Left renal pelvis (tissue), 4 donors: ENCODE data around the gene ASCC3. TPM values are rescaled to one million over a fixed set of nuclear protein-coding genes. Genes with fewer than 3 reads are reported as not detected.

Source experiments
- DNase-seq, 4 donors: peaks; one replicate each; pipeline ENCODE4 v3.0.0-alpha.2; 2013; ENCODE audit warnings: low read depth in 4 of 4, low spot score in 3 of 4
- polyA plus RNA-seq, 4 donors: library from polyadenylated mRNA; unstranded; fragments of 120-200 nt; gene quantifications; one replicate each; pipeline ENCODE4 v1.2.1, GENCODE V29; 2013; ENCODE audit not compliant: insufficient read length in 4 of 4

The ASCC3 gene
- polyA plus RNA-seq, 4 donors = 21.1 to 27.4 (median 24.1) TPM

DNA sequence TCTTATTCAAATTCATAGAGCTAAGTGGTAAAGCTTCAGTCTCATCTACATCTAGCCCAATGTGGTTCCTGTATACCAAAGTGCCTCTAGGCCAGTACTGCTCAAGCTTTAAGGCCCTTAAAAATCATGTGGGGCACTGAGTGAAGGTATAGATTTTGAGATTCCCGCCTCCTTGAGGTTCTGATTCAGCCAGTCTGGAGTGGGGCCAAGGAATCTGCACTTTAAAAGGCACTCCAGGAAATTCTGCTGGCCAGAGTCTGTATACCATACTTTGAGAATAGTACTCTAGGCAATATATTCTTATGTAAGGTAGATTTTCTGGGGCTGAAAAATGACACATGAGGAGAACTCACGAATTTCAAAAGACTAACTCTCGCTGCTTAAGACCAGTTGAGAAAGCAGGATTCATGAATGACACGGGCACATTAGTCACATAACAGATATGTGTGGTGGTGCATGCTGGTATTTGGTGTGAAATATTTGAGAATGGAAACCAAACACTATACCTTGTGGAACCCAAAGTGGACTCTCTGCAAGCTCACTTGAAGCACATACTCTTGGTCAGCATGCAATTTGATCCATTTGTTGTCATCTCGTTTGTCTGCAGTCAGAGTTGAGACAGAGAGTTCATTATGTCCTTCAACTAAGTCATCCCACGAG lies 368.8 kb downstream of the ASCC3 start:
- no peak for DNase-seq

DNA sequence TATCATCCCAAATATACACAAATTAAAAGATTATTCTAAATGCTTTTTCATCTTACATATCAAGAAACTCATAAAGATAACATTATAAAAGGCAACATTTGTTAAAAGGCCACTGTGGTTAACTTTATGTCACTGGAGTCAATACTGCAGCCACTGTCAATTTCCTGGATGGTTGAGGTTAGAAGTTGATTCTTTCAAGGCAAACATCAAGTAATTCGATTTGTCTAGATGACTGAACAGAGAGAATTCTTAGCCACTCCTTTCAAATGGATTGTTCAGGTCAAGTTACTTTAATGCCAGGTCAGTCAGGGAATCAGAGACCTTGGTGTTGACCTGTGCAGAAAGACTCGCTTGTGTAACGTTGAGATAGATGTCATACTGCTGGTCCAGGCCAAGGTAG lies 372.0 kb downstream of the ASCC3 start:
- DNase-seq = no peak

DNA sequence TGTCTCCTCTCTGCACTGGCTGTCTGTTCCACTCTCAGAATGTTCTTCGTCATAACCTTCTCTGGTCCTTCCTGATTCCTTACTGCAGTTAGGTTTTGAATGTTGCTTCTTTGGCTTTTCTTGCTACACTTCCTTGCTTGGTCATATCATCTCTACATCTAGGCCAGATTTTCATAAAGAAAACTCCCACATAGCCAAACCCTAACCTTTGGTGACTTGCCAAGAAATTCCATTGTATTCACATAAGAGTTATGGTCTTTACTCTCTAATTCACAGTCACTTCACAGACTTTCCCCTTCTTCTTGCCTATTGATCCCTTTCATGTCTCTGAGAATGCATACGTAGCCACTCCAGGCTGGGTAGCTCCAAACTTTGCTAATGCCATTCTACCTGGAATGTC lies 374.5 kb downstream of the ASCC3 start:
- DNase-seq = no peak

DNA sequence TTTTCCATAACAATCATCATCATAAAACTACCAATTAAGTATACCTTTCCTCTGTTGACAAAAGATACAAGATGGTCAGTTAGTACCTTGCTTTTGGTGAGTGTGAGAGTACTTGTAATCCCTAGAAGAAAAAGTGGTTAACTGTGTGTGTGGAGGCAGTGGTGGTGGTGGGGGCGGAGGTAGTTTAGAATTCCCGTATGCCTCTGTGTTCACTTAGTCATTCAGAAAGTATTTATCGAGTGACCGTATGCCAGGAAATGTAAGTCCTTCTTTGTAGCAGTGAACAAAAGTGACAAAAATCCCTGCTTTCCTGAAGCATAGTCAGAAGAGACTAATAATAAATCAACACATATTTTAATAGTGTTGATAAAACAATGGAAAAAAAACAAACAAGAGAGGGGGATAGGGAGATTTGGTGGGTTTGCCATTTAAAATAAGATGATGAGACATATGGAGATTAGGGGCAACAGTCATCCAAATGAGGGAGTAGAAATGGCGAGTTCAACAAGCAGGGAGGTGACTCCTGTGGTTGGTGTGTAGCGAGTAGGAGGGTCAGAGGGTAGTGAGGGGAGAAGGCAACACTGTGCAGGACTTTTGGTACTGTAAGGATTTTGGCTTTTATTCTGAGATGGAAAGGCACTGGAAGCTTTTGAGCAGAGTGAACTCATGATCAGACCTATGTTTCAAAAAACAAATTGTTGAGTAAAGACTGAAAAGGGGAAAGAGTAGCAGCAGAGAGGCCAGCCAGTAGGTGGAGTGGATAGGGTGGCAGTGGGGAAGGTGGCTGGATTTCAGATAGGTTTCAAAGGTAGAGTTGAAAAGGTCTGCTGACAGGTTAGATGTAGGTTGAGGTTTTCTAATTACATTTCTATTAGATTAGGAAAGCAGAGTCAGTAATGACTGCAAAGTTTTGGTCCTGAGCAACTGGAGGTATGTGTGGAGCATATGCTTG lies 376.1 kb downstream of the ASCC3 start:
- no peak for DNase-seq

DNA sequence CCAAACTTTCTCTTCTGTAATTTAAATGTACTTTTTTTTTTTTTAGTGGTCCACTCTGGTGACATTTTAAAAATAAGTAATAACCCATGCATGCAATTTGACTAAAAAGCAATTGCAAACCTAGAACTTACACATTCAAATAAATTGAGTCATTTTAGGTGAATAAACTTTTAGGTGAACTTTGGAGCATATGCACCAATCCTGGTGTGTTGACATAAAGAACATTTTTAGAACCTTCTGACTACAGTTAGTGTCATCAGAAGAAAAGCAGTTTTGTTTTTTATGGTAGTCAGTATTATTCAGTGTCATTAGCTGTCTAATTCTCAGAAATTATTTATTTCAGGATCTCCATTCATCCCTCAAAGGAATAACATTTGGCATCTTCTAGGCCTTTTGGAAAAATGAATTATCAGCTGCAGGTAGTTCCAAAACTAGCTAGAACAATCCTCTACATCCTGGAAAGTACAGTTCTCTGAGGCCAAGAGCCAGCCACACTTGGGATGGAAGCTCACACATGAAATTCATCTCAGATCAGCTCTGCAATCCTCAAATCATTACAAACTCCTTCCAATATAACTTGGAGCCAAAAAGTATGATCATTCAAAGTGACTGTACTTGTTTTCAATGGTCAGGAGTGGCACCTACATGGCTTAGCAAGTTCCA lies 378.0 kb downstream of the ASCC3 start:
- no peak for DNase-seq

DNA sequence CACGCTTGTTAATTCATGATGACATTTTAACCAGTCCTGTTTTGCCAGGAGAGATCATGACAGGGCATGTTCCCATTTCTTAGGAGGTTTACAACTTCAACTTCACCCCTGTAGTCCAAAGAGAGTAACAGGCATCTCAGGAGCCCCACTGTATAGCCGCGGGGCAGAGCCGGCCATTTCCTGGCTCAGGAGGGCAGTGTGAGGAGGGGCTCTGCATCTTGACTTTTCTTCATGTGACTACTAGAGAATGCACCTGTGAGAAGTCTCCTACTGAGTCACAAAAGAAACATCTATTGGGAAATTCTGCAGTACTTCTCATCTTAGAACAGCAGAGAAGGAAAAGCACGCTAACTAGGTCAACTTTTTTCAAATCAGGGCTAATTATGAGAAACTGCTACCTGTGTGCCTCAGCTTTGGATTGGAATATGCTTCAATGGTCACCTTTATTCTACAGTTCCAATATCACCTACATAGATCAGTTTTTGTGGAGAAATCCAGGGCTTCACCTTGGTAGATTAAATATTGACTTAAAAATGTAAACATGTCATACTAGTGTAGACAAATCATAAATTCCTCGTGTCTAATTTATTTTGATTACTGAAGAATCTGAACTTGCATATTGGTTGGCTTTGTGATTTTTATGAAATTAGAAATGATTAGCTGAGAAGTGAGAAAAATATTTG lies 387.8 kb downstream of the ASCC3 start:
- DNase-seq = no peak

DNA sequence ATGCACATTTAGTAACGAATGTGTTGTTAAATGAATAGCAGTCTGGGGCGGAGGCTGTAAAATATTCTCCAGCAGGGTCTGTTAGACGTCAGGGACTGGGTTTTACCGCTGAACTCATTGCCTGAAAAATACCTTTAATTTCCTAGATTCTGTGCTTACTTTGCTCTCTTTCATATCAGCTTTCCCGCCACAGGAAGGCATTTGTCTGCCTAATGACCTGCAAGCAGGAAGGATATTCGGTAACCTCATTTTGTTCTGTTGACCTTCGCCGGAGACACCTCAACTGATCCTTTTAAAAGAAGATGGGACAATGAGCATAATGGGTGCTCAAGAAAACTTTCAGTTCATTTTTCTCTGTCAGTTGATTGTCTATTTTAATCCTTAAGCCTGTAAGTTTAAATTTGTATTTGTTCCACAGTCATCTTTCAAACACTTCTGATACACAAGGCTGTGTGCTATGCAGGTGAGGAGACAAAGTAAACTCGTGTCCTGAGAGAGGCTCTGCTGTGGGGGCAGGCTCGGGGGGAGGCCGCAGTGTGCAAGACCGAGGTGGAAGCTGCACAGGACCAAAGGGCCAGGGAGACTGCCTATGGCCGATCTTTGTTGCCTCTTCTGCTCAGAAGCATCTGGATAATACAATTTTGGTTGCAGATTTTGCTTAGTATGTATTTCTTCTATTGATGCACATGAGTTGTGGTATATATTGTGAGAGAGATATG lies 389.0 kb downstream of the ASCC3 start:
- no peak for DNase-seq

- DNase-seq = no peak
Measured at GRCh38 chr6:100490065-100490464, 391.1 kb downstream of the ASCC3 start.

GRCh38 chr6:100488244-100488643 lies 392.9 kb downstream of the ASCC3 start:
- DNase-seq = no peak

DNA sequence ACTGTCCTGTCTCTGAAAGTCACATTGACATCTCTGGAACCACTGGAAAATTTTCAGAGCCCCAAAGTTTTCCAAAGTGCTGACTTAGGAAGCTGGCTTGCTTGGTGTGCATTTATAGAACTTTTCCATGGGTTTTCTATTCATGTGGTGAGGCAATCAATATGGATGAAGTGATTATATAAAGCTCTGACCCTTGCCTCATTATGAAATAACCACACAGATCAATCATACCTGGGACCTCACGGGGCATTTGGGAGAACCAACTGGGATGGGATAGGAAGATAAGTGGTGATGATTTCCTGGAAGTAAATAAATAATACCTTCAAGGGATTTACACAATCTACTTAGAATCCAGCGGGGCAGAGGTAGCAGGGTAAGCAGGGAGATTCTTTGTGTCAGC lies 393.5 kb downstream of the ASCC3 start:
- DNase-seq = no peak

DNA sequence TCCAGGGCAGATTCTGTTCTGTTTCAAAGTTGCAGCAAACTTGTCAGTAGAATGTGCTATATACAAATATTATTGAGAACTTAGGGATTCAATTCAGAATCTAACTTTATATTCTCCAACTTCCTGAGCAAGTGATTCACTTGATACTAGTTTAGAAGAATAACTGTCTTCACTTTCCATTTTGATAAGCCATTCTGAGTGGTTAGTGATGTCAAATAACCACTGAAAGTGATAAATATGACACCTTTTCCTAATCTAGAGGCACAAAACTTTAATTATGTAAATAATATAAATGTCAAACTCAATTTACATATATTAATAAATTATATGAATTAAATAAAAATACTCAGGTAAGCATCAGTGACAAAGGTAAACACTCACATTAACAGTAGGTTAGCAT lies 395.9 kb downstream of the ASCC3 start:
- DNase-seq = no peak

DNA sequence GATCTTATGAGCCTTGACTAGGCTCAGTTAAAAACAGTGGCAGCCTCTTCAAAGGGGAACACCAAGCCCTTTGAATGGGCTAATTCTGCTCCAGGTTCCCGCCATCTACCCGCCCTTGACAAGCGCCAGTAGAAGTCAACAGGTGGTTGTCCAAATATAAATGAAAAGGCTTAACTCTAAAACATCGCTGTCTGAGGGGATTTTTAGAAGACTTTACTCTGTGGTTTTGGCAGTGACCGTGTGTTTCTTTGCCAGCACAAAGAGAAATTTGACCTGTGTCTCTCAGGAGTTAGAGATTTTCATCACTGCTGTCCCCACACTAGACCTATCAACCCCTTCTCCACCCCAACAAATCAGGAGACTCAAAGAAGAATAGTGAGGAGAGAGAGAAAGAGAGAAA lies 396.7 kb downstream of the ASCC3 start:
- no peak for DNase-seq

DNA sequence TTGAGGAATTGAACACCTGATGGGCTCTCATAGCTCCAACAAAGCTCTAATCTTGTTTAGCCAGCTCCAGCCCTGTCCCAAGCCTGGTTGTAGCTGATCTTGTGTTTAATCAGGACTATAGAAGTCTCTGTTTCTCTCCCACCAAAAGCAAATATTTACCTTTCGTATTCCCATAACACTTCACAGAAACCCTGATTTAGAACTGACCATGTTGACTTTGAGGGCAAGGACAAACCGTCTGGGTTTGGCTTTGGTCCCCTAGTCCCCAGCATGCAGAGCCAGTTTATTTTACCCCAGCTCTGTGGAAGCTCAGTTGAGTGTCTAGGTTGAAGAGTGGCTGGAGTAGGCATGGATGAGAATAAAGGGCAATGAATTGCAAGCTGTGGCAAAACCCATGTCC lies 398.4 kb downstream of the ASCC3 start:
- no peak for DNase-seq

DNA sequence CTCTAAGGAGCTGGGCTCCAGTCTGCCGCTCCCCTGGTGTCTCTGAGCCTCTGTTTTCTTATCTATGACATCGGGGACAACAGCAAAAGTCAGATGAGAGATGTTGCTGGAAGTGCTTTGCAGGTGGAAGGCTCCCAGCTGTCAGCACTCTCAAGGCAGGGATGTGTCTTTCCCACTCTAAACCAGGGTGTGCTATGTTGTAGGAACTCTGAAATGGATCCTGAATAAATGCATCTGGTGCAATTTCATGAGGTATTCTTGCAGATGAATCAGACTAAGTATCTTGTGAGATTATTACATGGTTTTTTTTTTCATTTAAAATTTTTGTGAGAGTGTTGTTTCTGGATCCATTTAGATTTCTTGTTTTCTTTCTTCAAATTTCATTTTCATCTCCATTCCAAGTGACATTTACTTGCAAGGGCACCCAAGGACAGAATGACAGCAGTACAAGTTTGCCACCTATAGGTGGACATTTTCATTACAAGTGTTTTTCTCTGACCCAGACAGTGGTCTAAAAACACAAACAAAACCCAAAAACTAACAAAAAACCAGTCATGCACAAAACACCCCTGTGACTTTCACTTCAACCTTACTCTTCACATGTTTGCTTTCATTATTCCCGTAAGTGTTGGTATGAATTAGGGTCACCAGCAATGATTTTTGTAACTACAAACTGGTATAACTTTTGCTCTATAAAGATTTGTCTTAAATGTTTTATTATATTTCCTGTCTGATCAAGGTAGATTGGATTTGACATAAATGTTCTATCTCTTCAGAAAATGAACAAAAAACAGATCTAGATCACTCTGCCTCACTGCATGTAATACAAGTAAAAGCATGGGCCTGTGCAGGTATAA lies 401.7 kb downstream of the ASCC3 start:
- DNase-seq = no peak

DNA sequence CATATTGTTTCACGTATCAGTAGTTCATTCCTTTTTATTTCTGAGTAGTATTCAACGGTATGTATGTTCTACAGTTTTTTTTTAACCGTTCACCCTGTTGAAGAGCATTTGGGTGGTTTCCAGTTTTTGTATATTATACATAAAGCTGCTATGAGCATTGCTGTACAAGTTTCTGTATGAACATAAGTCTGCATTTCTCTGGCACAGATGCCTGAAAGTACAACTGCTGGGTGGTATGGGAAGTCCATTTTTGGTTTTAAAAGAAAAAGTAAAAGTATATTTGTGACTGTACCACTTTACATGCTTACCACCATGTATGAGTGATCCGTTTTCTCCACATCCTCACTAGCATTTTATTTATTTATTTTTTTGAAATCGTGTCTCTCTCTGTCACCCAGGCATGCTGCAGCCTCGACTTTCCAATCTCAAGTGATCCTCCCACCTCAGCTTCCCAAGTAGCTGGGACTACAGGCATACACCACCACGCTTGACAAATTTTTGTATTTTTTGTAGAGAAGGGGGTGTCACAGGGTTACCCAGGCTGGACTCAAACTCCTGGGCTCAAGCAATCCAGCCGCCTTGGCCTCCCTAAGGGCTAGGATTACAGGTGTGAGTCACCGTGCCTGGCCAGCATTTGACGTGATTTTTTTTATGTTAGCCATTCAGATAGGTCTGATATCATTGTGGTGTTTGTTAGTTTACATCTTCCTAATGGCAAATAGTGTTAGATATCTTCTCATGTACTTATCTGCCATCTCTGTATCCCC lies 405.4 kb downstream of the ASCC3 start:
- DNase-seq = no peak

DNA sequence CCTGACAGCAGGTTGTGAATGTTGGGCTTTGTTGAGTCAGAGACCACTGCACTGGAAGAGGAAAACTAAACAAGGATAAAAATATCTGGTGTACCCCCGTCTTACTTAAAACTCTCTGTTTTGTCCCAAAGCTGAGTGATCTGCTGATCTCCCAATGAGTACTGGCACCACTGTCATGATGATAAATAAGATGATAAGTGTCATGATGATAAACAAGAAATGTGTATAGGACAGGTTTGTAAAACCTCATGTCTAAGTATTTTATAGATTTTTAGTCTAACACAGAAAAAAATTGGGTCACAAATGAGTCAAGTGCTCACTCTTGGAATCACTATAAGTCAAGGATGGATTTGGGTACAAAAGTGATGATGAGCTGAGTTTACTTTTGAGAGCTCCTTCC lies 407.9 kb downstream of the ASCC3 start:
- no peak for DNase-seq

DNA sequence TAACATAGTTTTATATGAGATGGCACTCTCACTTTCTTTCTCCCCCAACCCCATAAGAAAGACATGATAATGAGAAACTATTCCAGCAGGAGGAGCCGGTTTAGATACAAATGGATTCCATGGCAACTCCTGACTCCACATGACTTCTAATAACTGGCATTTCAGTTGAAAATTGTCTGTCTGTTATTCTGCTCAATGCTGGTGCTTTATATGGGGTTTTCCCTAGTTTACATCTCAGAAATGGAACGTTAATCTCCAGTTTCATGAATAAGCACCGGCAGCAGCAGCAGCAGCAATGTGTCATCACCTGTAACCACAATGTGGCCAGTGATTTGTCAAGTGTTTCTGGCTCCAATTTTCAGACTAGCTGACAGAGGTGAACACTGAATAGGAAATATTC lies 408.5 kb downstream of the ASCC3 start:
- no peak for DNase-seq

DNA sequence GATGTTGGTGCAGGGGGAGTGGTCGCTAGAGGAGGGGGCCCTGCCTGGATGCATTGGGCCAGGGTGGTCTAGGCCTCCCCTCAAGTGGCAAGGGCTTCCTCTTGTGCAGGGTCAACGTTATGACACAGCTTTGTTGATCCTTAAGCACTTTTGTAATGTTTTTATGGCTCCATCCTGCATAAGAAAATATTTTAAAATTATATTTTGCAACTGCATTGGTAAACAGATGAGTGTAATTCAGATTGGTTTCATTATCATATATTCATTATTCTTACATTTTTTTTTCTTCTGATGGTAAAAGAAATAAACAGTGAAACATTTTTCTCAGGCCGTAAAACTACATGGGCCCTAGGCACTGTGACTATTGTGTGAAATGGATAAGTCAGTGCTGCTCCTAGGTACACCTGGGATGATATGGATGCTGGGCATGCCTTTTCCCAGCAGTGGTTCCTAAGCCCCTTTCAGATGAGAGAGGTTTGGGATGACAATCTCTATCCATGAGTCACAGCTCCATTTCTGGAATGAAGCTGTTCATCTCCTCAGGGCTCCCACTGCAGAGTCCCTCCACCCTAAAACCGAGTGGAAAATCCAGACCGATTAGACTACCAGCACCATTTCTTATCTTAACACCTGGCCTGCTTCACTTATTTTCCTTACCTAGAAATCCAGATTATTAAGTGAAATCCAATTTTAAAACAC lies 410.6 kb downstream of the ASCC3 start:
- DNase-seq = no peak
